Peyer's patch (tissue), 4 donors: Measurements from ENCODE around the gene LY6G6D.

Experiments used
- POLR2A ChIP-seq, 2 donors: fragments of 450-650 bp; IDR thresholded peaks; one replicate each; pipeline ENCODE4 v1.5.1; 2017; ENCODE audit warnings: antibody characterized with exemption in 2 of 2, mild to moderate bottlenecking in 2 of 2, moderate library complexity in 2 of 2
- TF ChIP-seq, protein P1 (sequence below), 6 experiments: fragments of 450-650 bp in 4 of 6; fragments of 200-600 bp in 2 of 6; sonication (generic) in 1 of 6; IDR thresholded peaks; one replicate each; pipeline ENCODE4 v1.5.1; 2017 to 2019; ENCODE audit warnings: antibody characterized with exemption in 6 of 6, mild to moderate bottlenecking in 3 of 6, moderate library complexity in 1 of 6

DNA sequence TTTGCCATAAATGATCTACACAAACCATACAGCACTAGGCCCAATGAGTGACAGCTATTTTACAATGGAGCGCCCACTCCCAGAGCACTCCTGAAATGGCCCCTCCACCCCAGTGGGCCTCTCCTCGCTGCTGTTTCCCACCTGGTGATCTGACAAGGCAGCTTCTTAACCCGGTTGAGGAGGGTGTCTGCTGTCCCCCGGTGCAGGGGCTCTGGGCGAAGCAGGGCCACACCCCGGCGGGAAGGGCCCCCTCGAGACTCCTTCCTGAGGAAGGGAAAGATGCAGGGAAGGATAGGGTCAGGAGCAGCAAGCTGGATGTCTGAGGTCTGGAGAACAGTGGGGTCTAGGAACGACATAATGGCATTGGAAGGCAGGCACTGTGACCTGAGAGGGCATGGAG, 22.3 kb upstream of the LY6G6D start:
- no peak for TF ChIP-seq POLR2A (IDR thresholded peaks at IDR 0.05)
- TF ChIP-seq, protein P1, sequence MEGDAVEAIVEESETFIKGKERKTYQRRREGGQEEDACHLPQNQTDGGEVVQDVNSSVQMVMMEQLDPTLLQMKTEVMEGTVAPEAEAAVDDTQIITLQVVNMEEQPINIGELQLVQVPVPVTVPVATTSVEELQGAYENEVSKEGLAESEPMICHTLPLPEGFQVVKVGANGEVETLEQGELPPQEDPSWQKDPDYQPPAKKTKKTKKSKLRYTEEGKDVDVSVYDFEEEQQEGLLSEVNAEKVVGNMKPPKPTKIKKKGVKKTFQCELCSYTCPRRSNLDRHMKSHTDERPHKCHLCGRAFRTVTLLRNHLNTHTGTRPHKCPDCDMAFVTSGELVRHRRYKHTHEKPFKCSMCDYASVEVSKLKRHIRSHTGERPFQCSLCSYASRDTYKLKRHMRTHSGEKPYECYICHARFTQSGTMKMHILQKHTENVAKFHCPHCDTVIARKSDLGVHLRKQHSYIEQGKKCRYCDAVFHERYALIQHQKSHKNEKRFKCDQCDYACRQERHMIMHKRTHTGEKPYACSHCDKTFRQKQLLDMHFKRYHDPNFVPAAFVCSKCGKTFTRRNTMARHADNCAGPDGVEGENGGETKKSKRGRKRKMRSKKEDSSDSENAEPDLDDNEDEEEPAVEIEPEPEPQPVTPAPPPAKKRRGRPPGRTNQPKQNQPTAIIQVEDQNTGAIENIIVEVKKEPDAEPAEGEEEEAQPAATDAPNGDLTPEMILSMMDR (IDR thresholded peaks at IDR 0.05): no peak
